HG03469 (cell line): ENCODE data around the gene ARHGAP6.
A peak's percentile ranks its signal among the peaks of the same experiment; 100 is the strongest.

Experiments used
- ATAC-seq: cut with Tn5 transposase; IDR thresholded peaks from one replicate; pipeline ENCODE4 v1.9.1; 2021; ENCODE audit warnings: mild to moderate bottlenecking, moderate library complexity, moderate number of reproducible peaks; ENCODE audit not compliant: unreplicated experiment

ARHGAP6 gene

GRCh38 chrX:11407331-11408108, 258.2 kb downstream of the ARHGAP6 start:
- ATAC-seq: no peak

DNA sequence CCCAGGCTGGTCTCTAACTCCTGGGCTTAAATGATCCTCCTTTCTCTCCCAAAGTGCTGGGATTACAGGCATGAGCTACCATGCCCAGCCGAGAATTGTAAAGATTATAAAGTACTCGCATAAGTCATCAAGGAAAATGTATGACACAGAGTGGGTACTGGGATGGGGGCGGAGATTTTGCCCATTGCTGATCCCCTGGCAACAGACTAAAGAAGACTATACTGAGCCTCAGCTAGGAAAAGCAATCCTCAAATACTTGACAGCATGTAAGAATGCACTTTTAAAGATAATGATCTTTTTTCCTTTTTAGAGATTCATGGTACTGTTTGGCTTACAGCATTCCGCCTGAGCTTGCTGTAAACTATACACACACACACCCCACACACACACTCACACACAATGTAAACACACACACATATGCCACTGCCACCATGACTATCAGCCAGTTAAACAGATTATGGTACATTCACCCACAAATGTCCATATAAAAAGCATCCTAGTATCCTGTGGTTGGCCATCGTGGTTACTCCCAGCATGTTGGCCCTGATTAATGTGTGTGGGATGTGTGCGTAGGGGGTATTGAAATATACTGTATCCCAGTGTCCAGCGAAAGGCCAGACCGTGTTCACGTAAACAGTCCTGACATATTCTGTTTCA, 259.5 kb downstream of the ARHGAP6 start:
- ATAC-seq: no peak

- ATAC-seq: no peak
These were observed 262.1 kb downstream of the ARHGAP6 start for GRCh38 chrX:11403631-11404030.

DNA sequence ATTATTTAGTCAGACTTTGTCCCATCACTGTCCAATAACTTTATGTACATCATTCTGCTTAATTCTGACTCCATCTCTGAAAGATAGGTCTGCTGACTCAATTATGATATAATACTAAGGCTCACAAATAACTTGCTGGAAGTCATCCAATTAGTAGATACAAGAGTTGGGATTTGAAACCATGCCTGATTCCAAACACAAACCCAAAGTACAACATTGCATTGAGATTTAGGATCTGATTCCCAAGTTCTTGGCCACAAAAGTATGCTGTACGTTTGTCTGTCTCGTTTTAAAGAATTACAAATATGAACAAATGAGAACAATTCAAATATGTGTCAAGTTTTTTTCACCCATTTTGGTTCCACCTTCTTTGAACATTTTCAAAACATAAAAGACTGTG, 263.8 kb downstream of the ARHGAP6 start:
- no peak for ATAC-seq

DNA sequence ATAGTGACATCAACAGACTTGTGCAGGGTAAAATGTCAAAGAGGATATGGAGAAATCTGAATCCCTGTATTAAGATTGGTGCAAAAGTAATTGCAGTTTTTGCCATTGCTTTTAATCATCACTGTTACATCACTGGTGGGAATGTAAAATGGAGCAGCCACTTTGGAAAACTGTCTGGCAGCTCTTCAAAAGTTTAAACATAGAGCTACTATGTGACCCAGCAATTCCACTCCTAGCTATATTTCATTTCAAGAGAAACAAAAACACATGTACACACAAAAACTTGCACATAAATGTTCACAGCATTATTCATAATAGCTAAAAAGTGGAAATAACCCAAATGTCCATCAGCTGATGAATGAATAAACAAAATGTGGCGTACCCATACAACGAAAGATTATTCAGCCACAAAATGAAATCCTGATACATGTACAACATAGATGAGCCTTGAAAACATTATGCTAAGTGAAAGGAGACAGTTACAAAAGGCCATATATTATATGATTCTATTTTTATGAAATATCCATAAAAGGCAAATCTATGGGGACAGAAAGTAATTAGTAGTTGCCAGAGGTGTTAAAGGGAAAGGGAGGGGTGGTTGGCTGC, 266.1 kb downstream of the ARHGAP6 start:
- ATAC-seq: no peak

DNA sequence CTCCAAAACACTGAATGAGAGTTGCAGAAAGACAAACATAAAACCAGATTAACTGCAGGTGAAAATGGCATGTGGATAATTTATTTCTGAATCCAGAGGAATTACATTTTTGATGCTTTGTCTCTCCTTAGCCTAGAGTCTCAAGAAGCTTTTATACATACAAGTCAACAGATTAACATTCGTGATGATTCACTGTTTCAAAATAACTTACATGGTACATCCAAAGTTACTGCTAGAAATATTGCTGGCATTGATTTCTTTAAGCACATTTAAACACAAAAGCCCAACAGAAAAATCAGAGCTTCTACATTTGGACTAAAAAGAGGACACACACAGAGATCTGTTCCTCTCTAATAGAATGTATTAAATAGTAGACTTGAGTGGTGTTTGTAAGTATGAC, 266.9 kb downstream of the ARHGAP6 start:
- ATAC-seq: no peak

- ATAC-seq: no peak
These were observed 267.6 kb downstream of the ARHGAP6 start for GRCh38 chrX:11398139-11398538.

- ATAC-seq: no peak
These were observed 268.0 kb downstream of the ARHGAP6 start for GRCh38 chrX:11397680-11398079.

- no peak for ATAC-seq
These were observed 269.9 kb downstream of the ARHGAP6 start for GRCh38 chrX:11395859-11396258.

DNA sequence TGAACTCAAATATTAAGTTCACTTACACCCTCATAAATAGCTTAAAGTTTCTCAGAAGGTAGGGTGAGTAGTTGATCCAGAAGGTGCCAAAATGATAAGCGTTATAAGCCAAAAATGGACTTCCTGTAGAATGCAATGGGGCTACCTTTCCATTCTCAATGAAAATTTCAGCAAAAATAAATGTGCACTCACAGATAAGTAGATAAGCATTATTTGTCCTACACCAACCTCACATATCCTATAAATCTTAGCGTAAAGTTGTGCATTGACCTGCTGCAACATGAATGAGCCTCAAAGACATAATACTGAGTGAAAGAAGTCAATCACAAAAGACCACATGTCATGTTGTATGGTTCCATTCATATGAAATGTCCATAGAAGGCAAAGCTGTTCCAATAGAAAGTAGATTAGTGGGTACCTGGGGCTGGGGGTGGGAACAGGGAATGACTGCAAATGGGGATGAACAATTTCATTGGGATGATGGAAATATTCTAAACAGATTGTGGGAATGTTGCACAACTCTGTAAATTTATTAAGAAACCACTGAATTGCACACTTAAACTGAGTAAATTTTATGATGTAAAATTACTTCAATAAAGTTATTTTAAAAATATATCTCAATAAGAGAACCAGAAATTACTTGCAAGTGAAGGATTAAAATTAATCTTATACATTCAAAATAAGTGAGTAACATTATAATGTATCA, 271.6 kb downstream of the ARHGAP6 start:
- ATAC-seq: no peak

DNA sequence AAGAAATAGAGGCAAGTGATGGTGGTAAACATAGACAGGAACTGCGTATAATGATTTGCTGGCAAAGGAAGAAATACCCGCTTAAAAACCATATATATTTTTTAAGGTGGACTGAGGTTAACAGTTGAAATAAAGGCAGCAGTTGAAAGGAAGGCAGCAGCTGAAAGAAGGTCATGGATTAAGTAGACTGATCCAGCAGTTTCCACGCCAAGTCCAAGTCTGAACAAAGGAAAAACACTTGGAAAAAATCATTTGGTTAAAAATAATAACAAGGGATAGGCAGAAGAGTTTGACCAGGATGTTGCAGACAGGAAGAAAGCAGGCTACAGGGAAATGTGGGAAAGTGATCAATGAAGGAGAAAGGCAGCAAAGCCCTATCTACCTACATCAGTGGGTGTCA, 278.9 kb downstream of the ARHGAP6 start:
- ATAC-seq: no peak

GRCh38 chrX:11386001-11386523, 279.7 kb downstream of the ARHGAP6 start:
- no peak for ATAC-seq

GRCh38 chrX:11382930-11383329, 282.8 kb downstream of the ARHGAP6 start:
- no peak for ATAC-seq

DNA sequence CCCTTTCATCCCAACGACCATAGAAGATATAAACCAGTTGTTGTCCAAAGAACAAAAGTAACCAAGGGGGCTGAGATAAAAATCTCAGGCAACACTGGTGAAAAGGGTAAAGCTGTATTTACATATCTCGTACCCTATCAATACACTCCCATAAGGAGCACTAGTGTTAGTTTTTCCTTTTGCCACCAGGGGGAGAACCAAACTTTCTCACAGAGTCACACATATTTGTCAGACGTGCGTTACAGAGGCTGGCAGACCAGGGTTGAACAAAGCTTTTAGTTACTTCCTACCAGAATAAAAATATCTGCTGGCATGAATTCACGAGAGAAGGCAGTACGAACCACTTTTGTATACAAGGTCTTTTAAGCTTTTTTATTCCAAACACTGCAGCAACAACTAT, 284.3 kb downstream of the ARHGAP6 start:
- peak; percentile 81 for ATAC-seq

GRCh38 chrX:11380187-11380844, 285.4 kb downstream of the ARHGAP6 start:
- ATAC-seq: no peak

DNA sequence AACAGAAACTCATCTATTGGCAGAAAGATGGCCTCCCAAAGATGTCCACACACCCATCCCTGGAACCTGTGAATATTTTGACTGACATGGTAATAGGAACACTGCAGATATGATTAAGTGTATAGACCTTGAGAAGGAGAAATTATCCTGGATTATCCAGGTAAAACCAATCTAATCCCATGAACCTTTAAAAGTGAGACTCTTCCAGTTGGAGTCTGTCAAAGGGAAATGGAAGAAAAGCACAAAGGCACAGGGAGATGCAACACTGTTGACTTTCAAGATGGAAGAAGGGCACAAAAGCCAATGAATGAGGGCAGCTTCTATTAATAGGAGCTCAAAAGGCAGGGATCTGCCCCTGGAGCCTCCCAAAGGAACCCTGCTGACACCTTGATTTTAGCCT, 289.6 kb downstream of the ARHGAP6 start:
- no peak for ATAC-seq

- ATAC-seq: no peak
These were observed 290.1 kb downstream of the ARHGAP6 start for GRCh38 chrX:11375614-11376119.

- ATAC-seq: no peak
These were observed 291.1 kb downstream of the ARHGAP6 start for GRCh38 chrX:11374570-11374969.

- no peak for ATAC-seq
These were observed 294.6 kb downstream of the ARHGAP6 start for GRCh38 chrX:11371106-11371505.

- ATAC-seq: no peak
These were observed 297.9 kb downstream of the ARHGAP6 start for GRCh38 chrX:11367609-11368430.
